Keratinocyte (primary cell): ENCODE results near the gene ISYNA1.

ENCODE experiments used
- CTCF ChIP-seq, 3 experiments: IDR thresholded peaks in 1 of 3; conservative IDR thresholded peaks in 1 of 3; optimal IDR thresholded peaks in 1 of 3; 2 replicates in 2 of 3; 3 replicates in 1 of 3; pipeline versions ENCODE3 to v1.5.1; 2011; ENCODE audit warnings: low read length in 3 of 3, mild to moderate bottlenecking in 3 of 3, moderate library complexity in 2 of 3, control low read depth in 1 of 3, inconsistent platforms in 1 of 3; ENCODE audit not compliant: insufficient read depth in 2 of 3; ENCODE audit errors: extremely low read depth in 1 of 3
- EZH2 ChIP-seq: IDR thresholded peaks from one replicate; pipeline ENCODE4 v1.6.1; 2012; ENCODE audit warnings: inconsistent platforms, mild to moderate bottlenecking, low read length, moderate library complexity

- no peak for TF ChIP-seq EZH2
- TF ChIP-seq CTCF (optimal IDR thresholded peaks at IDR 0.05 in 1 of 3, IDR thresholded peaks at IDR 0.05 in 1 of 3, conservative IDR thresholded peaks at IDR 0.05 in 1 of 3; ENCODE audit: extremely low read depth in 1 of 3, insufficient read depth in 2 of 3, low read length in 3 of 3), result no peak
Observed at GRCh38 chr19:18418029-18418482, 19.9 kb downstream of the ISYNA1 start.
